Fibroblast of lung (primary cell): ENCODE measurements around the gene SMAD2. TPM values are rescaled to one million over a fixed set of nuclear protein-coding genes. Genes with fewer than 3 reads are reported as not detected.

Experiments used
- DNase-seq, 2 donors: peaks; one replicate each; pipeline versions ENCODE4 v3.0.0 to v3.0.0-alpha.2; 2010; ENCODE audit warnings: low read depth in 2 of 2
- H2AFZ ChIP-seq: 2 replicates; pipeline ENCODE4 v1.5.1; 2012; ENCODE audit warnings: low read length, control low read depth, inconsistent platforms
- H3K27ac ChIP-seq: 2 replicates; pipeline ENCODE4 v1.5.1; 2011; ENCODE audit warnings: low read length, control low read depth; ENCODE audit not compliant: insufficient read depth
- H3K27me3 ChIP-seq: 2 replicates; pipeline ENCODE4 v1.5.1; 2011; ENCODE audit warnings: mild to moderate bottlenecking, low read length; ENCODE audit not compliant: control insufficient read depth, insufficient read depth
- H3K36me3 ChIP-seq: 2 replicates; pipeline ENCODE4 v1.5.1; 2011; ENCODE audit warnings: low read length; ENCODE audit not compliant: control insufficient read depth, insufficient read depth
- H3K4me1 ChIP-seq: 2 replicates; pipeline ENCODE4 v1.5.1; 2011; ENCODE audit warnings: low read length; ENCODE audit not compliant: control insufficient read depth, insufficient read depth; ENCODE audit errors: extremely low read depth
- H3K4me2 ChIP-seq: 2 replicates; pipeline ENCODE4 v1.5.1; 2011; ENCODE audit warnings: low read length, control low read depth; ENCODE audit not compliant: insufficient read depth; ENCODE audit errors: extremely low read depth
- H3K4me3 ChIP-seq, 4 experiments: fragments of 200-600 bp in 1 of 4; sonication (generic) in 1 of 4; replicated peaks in 1 of 4; 2 replicates each; pipeline ENCODE4 v1.5.1; 2011 to 2016; ENCODE audit warnings: low read length in 4 of 4, low read depth in 3 of 4, mild to moderate bottlenecking in 3 of 4, control low read depth in 2 of 4, inconsistent platforms in 1 of 4, mixed read lengths in 1 of 4; ENCODE audit not compliant: insufficient read depth in 1 of 4; ENCODE audit errors: control extremely low read depth in 1 of 4
- H3K79me2 ChIP-seq: 2 replicates; pipeline ENCODE4 v1.5.1; 2012; ENCODE audit warnings: mild to moderate bottlenecking, low read length, inconsistent platforms; ENCODE audit not compliant: control insufficient read depth, insufficient read depth
- H3K9ac ChIP-seq: 2 replicates; pipeline ENCODE4 v1.5.1; 2011; ENCODE audit warnings: mild to moderate bottlenecking, low read length, control low read depth; ENCODE audit not compliant: insufficient read depth
- H3K9me3 ChIP-seq: 2 replicates; pipeline ENCODE4 v1.5.1; 2012; ENCODE audit warnings: low read depth, low read length; ENCODE audit not compliant: control insufficient read depth, insufficient read depth
- H4K20me1 ChIP-seq: 2 replicates; pipeline ENCODE4 v1.5.1; 2011; ENCODE audit warnings: low read length; ENCODE audit not compliant: control insufficient read depth, insufficient read depth; ENCODE audit errors: extremely low read depth
- EZH2 ChIP-seq: IDR thresholded peaks from 2 replicates; pipeline ENCODE4 v1.5.1; 2012; ENCODE audit warnings: low read length, control low read depth, mild to moderate bottlenecking; ENCODE audit errors: missing control alignments
- polyA plus RNA-seq, 2 donors: library from polyadenylated mRNA; depleted of rRNA in 1 of 2; stranded (reverse) in 1 of 2; unstranded in 1 of 2; fragments of >200 nt; gene quantifications; 2 replicates each; pipeline ENCODE4 v1.2.1, GENCODE V29; 2011 to 2012; ENCODE audit warnings: missing spikeins in 1 of 2
- total RNA-seq: library from RNA; depleted of rRNA; stranded (reverse); fragments of >200 nt; gene quantifications from 2 replicates; pipeline ENCODE4 v1.2.1, GENCODE V29; 2014
- TF ChIP-seq, protein P1 (sequence below), 2 donors: IDR thresholded peaks in 1 of 2; conservative IDR thresholded peaks in 1 of 2; 1 replicate in 1 of 2; 2 replicates in 1 of 2; pipeline ENCODE4 v1.5.1; 2011 to 2012; ENCODE audit warnings: low read length in 2 of 2, control low read depth in 1 of 2, inconsistent platforms in 1 of 2, low read depth in 1 of 2, mild to moderate bottlenecking in 1 of 2

Gene SMAD2
- total and polyA plus RNA-seq, 2 donors (not counting 1 experiment from before 2014, with no cell fraction given): 76.0 to 111 TPM

- H3K27ac ChIP-seq: no peak overlapping the region
- no peak for DNase-seq
- H3K4me1 ChIP-seq: no peaks in the 10 kb centered on the region
- no peaks in the 10 kb centered on the region for H3K79me2 ChIP-seq
- H4K20me1 ChIP-seq: no peaks in the 10 kb centered on the region
- no peaks in the 10 kb centered on the region for H3K36me3 ChIP-seq
- no peak overlapping the region for H3K9ac ChIP-seq
- TF ChIP-seq, protein P1, sequence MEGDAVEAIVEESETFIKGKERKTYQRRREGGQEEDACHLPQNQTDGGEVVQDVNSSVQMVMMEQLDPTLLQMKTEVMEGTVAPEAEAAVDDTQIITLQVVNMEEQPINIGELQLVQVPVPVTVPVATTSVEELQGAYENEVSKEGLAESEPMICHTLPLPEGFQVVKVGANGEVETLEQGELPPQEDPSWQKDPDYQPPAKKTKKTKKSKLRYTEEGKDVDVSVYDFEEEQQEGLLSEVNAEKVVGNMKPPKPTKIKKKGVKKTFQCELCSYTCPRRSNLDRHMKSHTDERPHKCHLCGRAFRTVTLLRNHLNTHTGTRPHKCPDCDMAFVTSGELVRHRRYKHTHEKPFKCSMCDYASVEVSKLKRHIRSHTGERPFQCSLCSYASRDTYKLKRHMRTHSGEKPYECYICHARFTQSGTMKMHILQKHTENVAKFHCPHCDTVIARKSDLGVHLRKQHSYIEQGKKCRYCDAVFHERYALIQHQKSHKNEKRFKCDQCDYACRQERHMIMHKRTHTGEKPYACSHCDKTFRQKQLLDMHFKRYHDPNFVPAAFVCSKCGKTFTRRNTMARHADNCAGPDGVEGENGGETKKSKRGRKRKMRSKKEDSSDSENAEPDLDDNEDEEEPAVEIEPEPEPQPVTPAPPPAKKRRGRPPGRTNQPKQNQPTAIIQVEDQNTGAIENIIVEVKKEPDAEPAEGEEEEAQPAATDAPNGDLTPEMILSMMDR (conservative IDR thresholded peaks at IDR 0.05 in 1 of 2, IDR thresholded peaks at IDR 0.05 in 1 of 2; ENCODE audit: low read depth in 1 of 2, low read length in 2 of 2): no peak
- no peak for TF ChIP-seq EZH2
- no peaks in the 10 kb centered on the region for H3K9me3 ChIP-seq
- H3K27me3 ChIP-seq: no peaks in the 10 kb centered on the region
- H3K4me3 ChIP-seq: no peak overlapping the region
- H3K4me2 ChIP-seq: no peak overlapping the region
- H2AFZ ChIP-seq: no peak overlapping the region
Measured at GRCh38 chr18:47800248-47800647, 130.2 kb downstream of the SMAD2 start.

- no peaks in the 10 kb centered on the region for H3K36me3 ChIP-seq
- no peaks in the 10 kb centered on the region for H3K9me3 ChIP-seq
Measured at GRCh38 chr18:47799376-47799775, 131.1 kb downstream of the SMAD2 start.

GRCh38 chr18:47798366-47798765 lies 132.1 kb downstream of the SMAD2 start:
- H3K36me3 ChIP-seq: no peaks in the 10 kb centered on the region
- no peaks in the 10 kb centered on the region for H4K20me1 ChIP-seq
- H3K9me3 ChIP-seq: no peaks in the 10 kb centered on the region
- H2AFZ ChIP-seq: no peak overlapping the region
- DNase-seq: no peak
- no peaks in the 10 kb centered on the region for H3K79me2 ChIP-seq
- H3K27ac ChIP-seq: no peak overlapping the region
- H3K4me2 ChIP-seq: no peak overlapping the region
- H3K9ac ChIP-seq: no peak overlapping the region
- no peaks in the 10 kb centered on the region for H3K4me1 ChIP-seq
- H3K27me3 ChIP-seq: no peaks in the 10 kb centered on the region
- no peak for TF ChIP-seq EZH2
- H3K4me3 ChIP-seq: no peak overlapping the region

More at GRCh38 chr18:47799376-47799775, 131.1 kb downstream of the SMAD2 start:
- no peaks in the 10 kb centered on the region for H4K20me1 ChIP-seq
- no peaks in the 10 kb centered on the region for H3K27me3 ChIP-seq
- no peaks in the 10 kb centered on the region for H3K4me1 ChIP-seq
- H3K9ac ChIP-seq: no peak overlapping the region
- no peak overlapping the region for H3K4me2 ChIP-seq
- H3K27ac ChIP-seq: no peak overlapping the region
- TF ChIP-seq, protein P1 (conservative IDR thresholded peaks at IDR 0.05 in 1 of 2, IDR thresholded peaks at IDR 0.05 in 1 of 2; ENCODE audit: low read depth in 1 of 2, low read length in 2 of 2): no peak
- TF ChIP-seq EZH2: no peak
- H2AFZ ChIP-seq: no peak overlapping the region
- no peak overlapping the region for H3K4me3 ChIP-seq
- H3K79me2 ChIP-seq: no peaks in the 10 kb centered on the region
- no peak for DNase-seq
